Panc1 (cell line): ENCODE results near the gene CIAO2B. TPM values are rescaled to one million over a fixed set of nuclear protein-coding genes. Genes with fewer than 3 reads are reported as not detected.

Experiments used
- ATAC-seq: fragments of 200-7000 bp; cut with Tn5 transposase; 2 replicates; pipeline ENCODE4 v1.9.1; 2020; ENCODE audit warnings: mild to moderate bottlenecking, moderate library complexity
- BruUV-seq: library from RNA; stranded (reverse); fragments of 400-500 nt; replicated peaks from 2 replicates; lab custom pipeline; 2021; lab: Mats Ljungman, UMichigan
- CTCF ChIA-PET: fragments of 300-600 bp; sonication (Branson Sonifier 250); formaldehyde crosslinking; loops from one replicate; lab custom pipeline; 2022; ENCODE audit warnings: antibody characterized with exemption; lab: Charles Lee
- POLR2A ChIA-PET: fragments of 300-600 bp; sonication (Branson Sonifier 250); formaldehyde crosslinking; loops from one replicate; lab custom pipeline; 2022; ENCODE audit warnings: antibody characterized with exemption; lab: Charles Lee
- DNase-seq: peaks from one replicate; pipeline ENCODE4 v3.0.0-alpha.2; 2010; ENCODE audit warnings: low read depth, low spot score
- H3K27ac ChIP-seq: 2 replicates; pipeline ENCODE4 v1.5.1; 2011; ENCODE audit warnings: mild to moderate bottlenecking, low read length, inconsistent platforms
- H3K27me3 ChIP-seq: fragments of 200-500 bp; sonication (Bioruptor generic); 2 replicates; pipeline ENCODE4 v1.6.0; 2014; ENCODE audit warnings: low read length, inconsistent platforms; ENCODE audit not compliant: control insufficient read depth, insufficient read depth
- H3K36me3 ChIP-seq: fragments of 200-500 bp; sonication (Bioruptor generic); 2 replicates; pipeline ENCODE4 v1.5.1; 2014; ENCODE audit warnings: inconsistent platforms, mild to moderate bottlenecking, low read length, moderate library complexity; ENCODE audit not compliant: control insufficient read depth, insufficient read depth
- H3K4me1 ChIP-seq: 2 replicates; pipeline ENCODE4 v1.5.1; 2011; ENCODE audit warnings: inconsistent platforms, mild to moderate bottlenecking, low read length, moderate library complexity; ENCODE audit not compliant: control insufficient read depth, insufficient read depth
- H3K4me3 ChIP-seq, 2 experiments: 2 replicates each; pipeline ENCODE4 v1.5.1; 2011 to 2012; ENCODE audit warnings: low read depth in 2 of 2, low read length in 2 of 2, mild to moderate bottlenecking in 2 of 2, inconsistent platforms in 1 of 2, moderate library complexity in 1 of 2
- H3K9me3 ChIP-seq: fragments of 200-500 bp; sonication (Bioruptor generic); 2 replicates; pipeline ENCODE4 v1.5.1; 2014; ENCODE audit warnings: low read depth, mild to moderate bottlenecking, inconsistent platforms, low read length, moderate library complexity; ENCODE audit not compliant: control insufficient read depth, insufficient read depth
- CTCF ChIP-seq: fragments of 450-650 bp; IDR thresholded peaks from 2 replicates; pipeline ENCODE4 v1.5.1; 2017; ENCODE audit warnings: mild to moderate bottlenecking
- POLR2AphosphoS5 ChIP-seq: IDR thresholded peaks from 2 replicates; pipeline ENCODE4 v1.6.1; 2012; ENCODE audit warnings: mild to moderate bottlenecking, low read depth, low read length, moderate library complexity
- REST ChIP-seq, 2 experiments: IDR thresholded peaks; 2 replicates each; pipeline ENCODE4 v1.6.1; 2011 to 2012; ENCODE audit warnings: low read depth in 2 of 2, control low read depth in 1 of 2, low read length in 1 of 2, mild to moderate bottlenecking in 1 of 2, moderate library complexity in 1 of 2; ENCODE audit not compliant: insufficient read depth in 1 of 2
- SIN3A ChIP-seq: IDR thresholded peaks from 2 replicates; pipeline ENCODE4 v1.6.1; 2012; ENCODE audit warnings: low read depth, mild to moderate bottlenecking, low read length, moderate library complexity, borderline replicate concordance; ENCODE audit not compliant: insufficient read depth
- TCF7L2 ChIP-seq: IDR thresholded peaks from 2 replicates; pipeline ENCODE4 v1.6.1; 2011; ENCODE audit warnings: mild to moderate bottlenecking, low read depth, low read length, inconsistent platforms
- in situ Hi-C: cut with HindIII; loops from 2 replicates; pipeline ENCODE4 v1.10.0; 2016; ENCODE audit warnings: low sequenced_read_pairs, low pct_unique_long_range_greater_than_20kb
- intact Hi-C: fragments of 100-400 bp; cut with micrococcal nuclease; formaldehyde crosslinking; loops from one replicate; pipeline ENCODE4 v1.10.0; 2022; ENCODE audit not compliant: unreplicated experiment
- total RNA-seq: library from RNA; stranded (reverse); gene quantifications from one replicate; pipeline ENCODE4 v1.2.1, GENCODE V29; 2021; ENCODE audit not compliant: unreplicated experiment

CIAO2B gene
- total RNA-seq, 1 experiment from 2014 or later, result 96.6 TPM

- Histone ChIP-seq H3K27me3 (no peaks in the 10 kb centered on the region), H3K4me1 (no peaks in the 10 kb centered on the region), H3K4me3 (no peak overlapping the region), H3K36me3 (no peaks in the 10 kb centered on the region), H3K9me3 (no peaks in the 10 kb centered on the region), H3K27ac (no peak overlapping the region)
- intact Hi-C loops (loop anchor here (10.0 kb wide), 2 partner anchors 134 to 184 kb away; partner anchors contain the start of genes B3GNT9, FBXL8, PHAF1 and TRADD), in situ Hi-C loops (no loop called here)
- TF ChIP-seq TCF7L2 (no peak), SIN3A (no peak), REST (IDR thresholded peaks at IDR 0.05; ENCODE audit: insufficient read depth in 1 of 2, low read depth in 2 of 2, low read length in 1 of 2) (no peak), CTCF (no peak)
- DNase-seq, result no peak
- ChIA-PET POLR2A (no interaction called here), CTCF (no interaction called here)
- ATAC-seq, result no peak
- no TSS peak for BruUV-seq
These were observed 36.8 kb upstream of the CIAO2B start for GRCh38 chr16:66970775-66971720.

- Histone ChIP-seq H3K36me3 (no peaks in the 10 kb centered on the region), H3K27me3 (no peaks in the 10 kb centered on the region), H3K4me1 (no peaks in the 10 kb centered on the region), H3K27ac (no peak overlapping the region), H3K4me3 (no peak overlapping the region), H3K9me3 (no peaks in the 10 kb centered on the region)
- in situ Hi-C loops, result no loop called here
- TF ChIP-seq POLR2AphosphoS5 (no peak), SIN3A (no peak), REST (IDR thresholded peaks at IDR 0.05; ENCODE audit: insufficient read depth in 1 of 2, low read depth in 2 of 2, low read length in 1 of 2) (no peak), TCF7L2 (no peak), CTCF (no peak)
- ATAC-seq (no peak), DNase-seq (no peak)
- intact Hi-C loops, result no loop called here
- POLR2A ChIA-PET, result no interaction called here
- no TSS peak for BruUV-seq
- CTCF ChIA-PET, result no interaction called here
These were observed 34.6 kb upstream of the CIAO2B start for GRCh38 chr16:66968847-66969246.
